ENCODE results near the gene KPNB1. TPM values are rescaled to one million over a fixed set of nuclear protein-coding genes. Genes with fewer than 3 reads are reported as not detected.

KPNB1 gene
- total and polyA plus RNA-seq, 10 of the 15 experiments (the other 5 are each of a cell fraction or from before 2014, with no cell fraction given): 67.8 to 525 (median 246) TPM

- TF ChIP-seq ZNF592 (IDR thresholded peaks at IDR 0.05) (no peak), HDGF (IDR thresholded peaks at IDR 0.05) (peak; percentile 39; the same call in 1 of the 2 replicates), ZBTB11 (CRISPR knock-in tag; IDR thresholded peaks at IDR 0.05) (no peak), FOS (IDR thresholded peaks at IDR 0.05; ENCODE audit: borderline replicate concordance, extremely low read depth, insufficient read length) (no peak), PKNOX1 (IDR thresholded peaks at IDR 0.05) (no peak), RBBP5 (conservative IDR thresholded peaks at IDR 0.05) (no peak), ZNF207 (IDR thresholded peaks at IDR 0.05; ENCODE audit: borderline replicate concordance) (no peak), BRCA1 (IDR thresholded peaks at IDR 0.05; ENCODE audit: low read depth, low read length) (no peak), SP1 (IDR thresholded peaks at IDR 0.05; ENCODE audit: low read depth, low read length) (no peak), NR2F1 (conservative IDR thresholded peaks at IDR 0.05) (peak; percentile 87), GATAD2B (conservative IDR thresholded peaks at IDR 0.05; ENCODE audit: low read depth) (no peak), HDAC6 (IDR thresholded peaks at IDR 0.05; ENCODE audit: unreplicated experiment) (no peak), POLR2A (IDR thresholded peaks at IDR 0.05; ENCODE audit: low read depth, low read length) (no peak), YBX1 (IDR thresholded peaks at IDR 0.05) (no peak), USF2 (IDR thresholded peaks at IDR 0.05; ENCODE audit: borderline replicate concordance, low read depth, low read length) (no peak), ASH2L (IDR thresholded peaks at IDR 0.05; ENCODE audit: borderline replicate concordance, low read depth) (no peak), NKRF (conservative IDR thresholded peaks at IDR 0.05) (no peak), POLR2AphosphoS5 (IDR thresholded peaks at IDR 0.05; ENCODE audit: low read length) (no peak), RUNX3 (IDR thresholded peaks at IDR 0.05; ENCODE audit: low read length) (no peak)
Measured at GRCh38 chr17:47717261-47717697, 67.6 kb downstream of the KPNB1 start (continued).

Measured in GM12878 (cell line).